MM.1S (cell line): ENCODE measurements around the gene KPNB1.

Source experiments
- DNase-seq: peaks from one replicate; pipeline ENCODE4 v3.0.0-alpha.2; 2015
- H2AFZ ChIP-seq: fragments of 300-600 bp; sonication (generic); 2 replicates; pipeline ENCODE4 v1.6.0; 2016; ENCODE audit warnings: antibody characterized with exemption, low read length
- H3F3A ChIP-seq: fragments of 300-600 bp; sonication (generic); 2 replicates; pipeline ENCODE4 v1.6.1; 2016; ENCODE audit warnings: mild to moderate bottlenecking, antibody characterized with exemption, low read length, moderate library complexity, mixed read lengths; ENCODE audit not compliant: insufficient read depth
- H3K27ac ChIP-seq: fragments of 300-600 bp; sonication (generic); 2 replicates; pipeline ENCODE4 v1.5.1; 2016; ENCODE audit warnings: mild to moderate bottlenecking, low read length
- H3K27me3 ChIP-seq: fragments of 300-600 bp; sonication (generic); replicated peaks from 2 replicates; pipeline ENCODE4 v1.6.0; 2016; ENCODE audit warnings: low read length; ENCODE audit not compliant: insufficient read depth
- H3K36me3 ChIP-seq: fragments of 300-600 bp; sonication (generic); replicated peaks from 2 replicates; pipeline ENCODE4 v1.6.1; 2016; ENCODE audit warnings: mild to moderate bottlenecking, low read length, mixed read lengths; ENCODE audit not compliant: insufficient read depth
- H3K4me1 ChIP-seq: fragments of 300-600 bp; sonication (generic); 2 replicates; pipeline ENCODE4 v1.6.1; 2016; ENCODE audit warnings: low read length, mixed read lengths
- H3K4me2 ChIP-seq: fragments of 300-600 bp; sonication (generic); 2 replicates; pipeline ENCODE4 v1.6.0; 2016; ENCODE audit warnings: low read depth, low read length
- H3K4me3 ChIP-seq: fragments of 300-600 bp; sonication (generic); 2 replicates; pipeline ENCODE4 v1.5.1; 2016; ENCODE audit warnings: low read length, mixed read lengths
- H3K79me2 ChIP-seq: fragments of 300-600 bp; sonication (generic); 2 replicates; pipeline ENCODE4 v1.6.1; 2016; ENCODE audit warnings: mixed run types, low read length, mixed read lengths
- H3K9ac ChIP-seq: fragments of 300-600 bp; sonication (generic); 2 replicates; pipeline ENCODE4 v1.6.1; 2016; ENCODE audit warnings: low read length, mixed read lengths
- H3K9me2 ChIP-seq: fragments of 300-600 bp; sonication (generic); replicated peaks from 2 replicates; pipeline ENCODE4 v1.6.1; 2016; ENCODE audit warnings: mild to moderate bottlenecking, low read length, mixed read lengths; ENCODE audit not compliant: insufficient read depth
- H3K9me3 ChIP-seq: fragments of 300-600 bp; sonication (generic); replicated peaks from 2 replicates; pipeline ENCODE4 v1.6.1; 2016; ENCODE audit warnings: mild to moderate bottlenecking, low read length, mixed read lengths; ENCODE audit not compliant: insufficient read depth
- H4K20me1 ChIP-seq: fragments of 300-600 bp; sonication (generic); 2 replicates; pipeline ENCODE4 v1.6.1; 2016; ENCODE audit warnings: mild to moderate bottlenecking, low read length, moderate library complexity, mixed read lengths; ENCODE audit not compliant: insufficient read depth
- EZH2 ChIP-seq: fragments of 300-600 bp; sonication (generic); optimal IDR thresholded peaks from 2 replicates; pipeline ENCODE3; 2017; ENCODE audit warnings: low read depth, mild to moderate bottlenecking, antibody characterized with exemption, low read length, mixed read lengths
- EZH2phosphoT487 ChIP-seq: fragments of 300-600 bp; sonication (generic); IDR thresholded peaks from 2 replicates; pipeline ENCODE4 v1.6.1; 2018; ENCODE audit warnings: antibody characterized with exemption, low read length

KPNB1 gene

GRCh38 chr17:47735139-47735464 is 85.4 kb downstream of the KPNB1 start:
- H3F3A ChIP-seq, result no peaks in the 10 kb centered on the region
- TF ChIP-seq EZH2, result no peak
- TF ChIP-seq EZH2phosphoT487, result no peak
- H2AFZ ChIP-seq, result no peak overlapping the region
- DNase-seq, result no peak
- H3K79me2 ChIP-seq, result no peaks in the 10 kb centered on the region
- H3K4me3 ChIP-seq, result no peak overlapping the region
- H3K4me2 ChIP-seq, result no peak overlapping the region
- no peaks in the 10 kb centered on the region for H3K36me3 ChIP-seq
- no peak overlapping the region for H3K9ac ChIP-seq
- no peaks in the 10 kb centered on the region for H3K9me3 ChIP-seq
- H3K4me1 ChIP-seq, result no peaks in the 10 kb centered on the region
- no peaks in the 10 kb centered on the region for H3K9me2 ChIP-seq
- no peak overlapping the region for H3K27ac ChIP-seq
- H3K27me3 ChIP-seq, result peaks cover 35% of the 10 kb centered on the region
- no peaks in the 10 kb centered on the region for H4K20me1 ChIP-seq
